ENCODE data around the gene FLII. TPM values are rescaled to one million over a fixed set of nuclear protein-coding genes. Genes with fewer than 3 reads are reported as not detected.

The FLII gene
- total and polyA plus RNA-seq, 2 of the 8 experiments (the other 6 are each of a cell fraction or from before 2014, with no cell fraction given): 300 to 549 TPM

DNA sequence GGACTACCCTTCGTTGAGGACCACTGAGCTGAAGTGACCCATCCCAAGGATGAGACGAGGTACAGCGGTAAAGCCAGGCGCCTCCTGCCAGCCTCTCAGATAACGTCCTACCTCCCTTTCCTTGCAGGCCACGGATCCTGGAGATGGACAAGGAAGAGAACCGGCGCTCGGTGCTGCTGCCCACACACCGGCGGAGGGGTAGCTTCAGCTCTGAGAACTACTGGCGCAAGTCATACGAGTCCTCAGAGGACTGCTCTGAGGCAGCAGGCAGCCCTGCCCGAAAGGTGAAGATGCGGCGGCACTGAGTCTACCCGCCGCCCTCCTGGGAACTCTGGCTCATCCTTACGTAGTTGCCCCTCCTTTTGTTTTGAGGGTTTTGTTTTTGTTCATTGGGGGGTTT lies 50.4 kb downstream of the FLII start (continued):
- TF ChIP-seq, protein P1, sequence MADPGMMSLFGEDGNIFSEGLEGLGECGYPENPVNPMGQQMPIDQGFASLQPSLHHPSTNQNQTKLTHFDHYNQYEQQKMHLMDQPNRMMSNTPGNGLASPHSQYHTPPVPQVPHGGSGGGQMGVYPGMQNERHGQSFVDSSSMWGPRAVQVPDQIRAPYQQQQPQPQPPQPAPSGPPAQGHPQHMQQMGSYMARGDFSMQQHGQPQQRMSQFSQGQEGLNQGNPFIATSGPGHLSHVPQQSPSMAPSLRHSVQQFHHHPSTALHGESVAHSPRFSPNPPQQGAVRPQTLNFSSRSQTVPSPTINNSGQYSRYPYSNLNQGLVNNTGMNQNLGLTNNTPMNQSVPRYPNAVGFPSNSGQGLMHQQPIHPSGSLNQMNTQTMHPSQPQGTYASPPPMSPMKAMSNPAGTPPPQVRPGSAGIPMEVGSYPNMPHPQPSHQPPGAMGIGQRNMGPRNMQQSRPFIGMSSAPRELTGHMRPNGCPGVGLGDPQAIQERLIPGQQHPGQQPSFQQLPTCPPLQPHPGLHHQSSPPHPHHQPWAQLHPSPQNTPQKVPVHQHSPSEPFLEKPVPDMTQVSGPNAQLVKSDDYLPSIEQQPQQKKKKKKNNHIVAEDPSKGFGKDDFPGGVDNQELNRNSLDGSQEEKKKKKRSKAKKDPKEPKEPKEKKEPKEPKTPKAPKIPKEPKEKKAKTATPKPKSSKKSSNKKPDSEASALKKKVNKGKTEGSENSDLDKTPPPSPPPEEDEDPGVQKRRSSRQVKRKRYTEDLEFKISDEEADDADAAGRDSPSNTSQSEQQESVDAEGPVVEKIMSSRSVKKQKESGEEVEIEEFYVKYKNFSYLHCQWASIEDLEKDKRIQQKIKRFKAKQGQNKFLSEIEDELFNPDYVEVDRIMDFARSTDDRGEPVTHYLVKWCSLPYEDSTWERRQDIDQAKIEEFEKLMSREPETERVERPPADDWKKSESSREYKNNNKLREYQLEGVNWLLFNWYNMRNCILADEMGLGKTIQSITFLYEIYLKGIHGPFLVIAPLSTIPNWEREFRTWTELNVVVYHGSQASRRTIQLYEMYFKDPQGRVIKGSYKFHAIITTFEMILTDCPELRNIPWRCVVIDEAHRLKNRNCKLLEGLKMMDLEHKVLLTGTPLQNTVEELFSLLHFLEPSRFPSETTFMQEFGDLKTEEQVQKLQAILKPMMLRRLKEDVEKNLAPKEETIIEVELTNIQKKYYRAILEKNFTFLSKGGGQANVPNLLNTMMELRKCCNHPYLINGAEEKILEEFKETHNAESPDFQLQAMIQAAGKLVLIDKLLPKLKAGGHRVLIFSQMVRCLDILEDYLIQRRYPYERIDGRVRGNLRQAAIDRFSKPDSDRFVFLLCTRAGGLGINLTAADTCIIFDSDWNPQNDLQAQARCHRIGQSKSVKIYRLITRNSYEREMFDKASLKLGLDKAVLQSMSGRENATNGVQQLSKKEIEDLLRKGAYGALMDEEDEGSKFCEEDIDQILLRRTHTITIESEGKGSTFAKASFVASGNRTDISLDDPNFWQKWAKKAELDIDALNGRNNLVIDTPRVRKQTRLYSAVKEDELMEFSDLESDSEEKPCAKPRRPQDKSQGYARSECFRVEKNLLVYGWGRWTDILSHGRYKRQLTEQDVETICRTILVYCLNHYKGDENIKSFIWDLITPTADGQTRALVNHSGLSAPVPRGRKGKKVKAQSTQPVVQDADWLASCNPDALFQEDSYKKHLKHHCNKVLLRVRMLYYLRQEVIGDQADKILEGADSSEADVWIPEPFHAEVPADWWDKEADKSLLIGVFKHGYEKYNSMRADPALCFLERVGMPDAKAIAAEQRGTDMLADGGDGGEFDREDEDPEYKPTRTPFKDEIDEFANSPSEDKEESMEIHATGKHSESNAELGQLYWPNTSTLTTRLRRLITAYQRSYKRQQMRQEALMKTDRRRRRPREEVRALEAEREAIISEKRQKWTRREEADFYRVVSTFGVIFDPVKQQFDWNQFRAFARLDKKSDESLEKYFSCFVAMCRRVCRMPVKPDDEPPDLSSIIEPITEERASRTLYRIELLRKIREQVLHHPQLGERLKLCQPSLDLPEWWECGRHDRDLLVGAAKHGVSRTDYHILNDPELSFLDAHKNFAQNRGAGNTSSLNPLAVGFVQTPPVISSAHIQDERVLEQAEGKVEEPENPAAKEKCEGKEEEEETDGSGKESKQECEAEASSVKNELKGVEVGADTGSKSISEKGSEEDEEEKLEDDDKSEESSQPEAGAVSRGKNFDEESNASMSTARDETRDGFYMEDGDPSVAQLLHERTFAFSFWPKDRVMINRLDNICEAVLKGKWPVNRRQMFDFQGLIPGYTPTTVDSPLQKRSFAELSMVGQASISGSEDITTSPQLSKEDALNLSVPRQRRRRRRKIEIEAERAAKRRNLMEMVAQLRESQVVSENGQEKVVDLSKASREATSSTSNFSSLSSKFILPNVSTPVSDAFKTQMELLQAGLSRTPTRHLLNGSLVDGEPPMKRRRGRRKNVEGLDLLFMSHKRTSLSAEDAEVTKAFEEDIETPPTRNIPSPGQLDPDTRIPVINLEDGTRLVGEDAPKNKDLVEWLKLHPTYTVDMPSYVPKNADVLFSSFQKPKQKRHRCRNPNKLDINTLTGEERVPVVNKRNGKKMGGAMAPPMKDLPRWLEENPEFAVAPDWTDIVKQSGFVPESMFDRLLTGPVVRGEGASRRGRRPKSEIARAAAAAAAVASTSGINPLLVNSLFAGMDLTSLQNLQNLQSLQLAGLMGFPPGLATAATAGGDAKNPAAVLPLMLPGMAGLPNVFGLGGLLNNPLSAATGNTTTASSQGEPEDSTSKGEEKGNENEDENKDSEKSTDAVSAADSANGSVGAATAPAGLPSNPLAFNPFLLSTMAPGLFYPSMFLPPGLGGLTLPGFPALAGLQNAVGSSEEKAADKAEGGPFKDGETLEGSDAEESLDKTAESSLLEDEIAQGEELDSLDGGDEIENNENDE (IDR thresholded peaks at IDR 0.05; ENCODE audit: insufficient replicate concordance, low read length): no peak
- no peak for TF ChIP-seq SP1 (IDR thresholded peaks at IDR 0.05; ENCODE audit: low read depth, low read length)
- TF ChIP-seq, protein P2, sequence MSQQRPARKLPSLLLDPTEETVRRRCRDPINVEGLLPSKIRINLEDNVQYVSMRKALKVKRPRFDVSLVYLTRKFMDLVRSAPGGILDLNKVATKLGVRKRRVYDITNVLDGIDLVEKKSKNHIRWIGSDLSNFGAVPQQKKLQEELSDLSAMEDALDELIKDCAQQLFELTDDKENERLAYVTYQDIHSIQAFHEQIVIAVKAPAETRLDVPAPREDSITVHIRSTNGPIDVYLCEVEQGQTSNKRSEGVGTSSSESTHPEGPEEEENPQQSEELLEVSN (IDR thresholded peaks at IDR 0.05): no peak
